Heart right ventricle (tissue), 16 donors: ENCODE data around the gene CAD. TPM values are rescaled to one million over a fixed set of nuclear protein-coding genes. Genes with fewer than 3 reads are reported as not detected.
A peak's percentile ranks its signal among the peaks of the same experiment; 100 is the strongest.

ENCODE experiments used
- ATAC-seq, 8 donors: fragments of 200-7000 bp; cut with Tn5 transposase; one replicate each; pipeline ENCODE4 v1.9.1; 2020; ENCODE audit warnings: mild to moderate bottlenecking in 8 of 8, moderate library complexity in 8 of 8, moderate number of reproducible peaks in 1 of 8
- DNase-seq, 2 donors: peaks; one replicate each; pipeline ENCODE4 v3.0.0-alpha.2; 2020
- H3K27ac ChIP-seq, 10 donors: fragments of 200-600 bp; sonication (generic) in 2 of 10; one replicate each; pipeline versions ENCODE4 v1.5.0 to v1.8.0; 2020 to 2022; ENCODE audit warnings: mild to moderate bottlenecking in 3 of 10
- H3K27me3 ChIP-seq, 7 donors: fragments of 200-600 bp; one replicate each; pipeline ENCODE4 v1.8.0; 2021 to 2022; ENCODE audit warnings: mild to moderate bottlenecking in 2 of 7
- H3K36me3 ChIP-seq, 9 donors: fragments of 200-600 bp; sonication (generic) in 1 of 9; one replicate each; pipeline versions ENCODE4 v1.5.0 to v1.8.0; 2020 to 2022; ENCODE audit warnings: mild to moderate bottlenecking in 2 of 9
- H3K4me1 ChIP-seq, 9 donors: fragments of 200-600 bp; sonication (generic) in 1 of 9; one replicate each; pipeline versions ENCODE4 v1.5.0 to v1.8.0; 2020 to 2022; ENCODE audit warnings: mild to moderate bottlenecking in 4 of 9
- H3K4me3 ChIP-seq, 10 donors: fragments of 200-600 bp; sonication (generic) in 2 of 10; one replicate each; pipeline versions ENCODE4 v1.5.0 to v1.8.0; 2020 to 2022; ENCODE audit warnings: mild to moderate bottlenecking in 7 of 10, moderate library complexity in 2 of 10
- H3K9me3 ChIP-seq, 11 donors: fragments of 200-600 bp in 10 of 11; sonication (generic) in 2 of 11; one replicate each; pipeline versions ENCODE4 v1.5.0 to v1.8.0; 2013 to 2022; ENCODE audit warnings: mild to moderate bottlenecking in 2 of 11, control low read depth in 1 of 11, moderate library complexity in 1 of 11
- WGBS, 2 donors: extraction: QIAGEN DNeasy Blood & Tissue Kit; methylation state at CpG; one replicate each; pipeline ENCODE4 v1.1.7; 2013; ENCODE audit warnings: inconsistent platforms in 1 of 2; 5-methylcytosine and 5-hydroxymethylcytosine counted together
- intact Hi-C, 10 donors: fragments of 100-400 bp; cut with DNase I; formaldehyde crosslinking; loops; one replicate each; pipeline versions ENCODE4 v1.11.1 to v1.14.2; 2022
- polyA plus RNA-seq, 2 donors: library from polyadenylated mRNA; stranded (reverse); fragments of 200-250 nt; gene quantifications; one replicate each; pipeline ENCODE4 v1.2.3, GENCODE V29; 2013
- total RNA-seq, 10 donors: library from RNA; stranded (reverse); fragmentation: NEBNext Ultra II Directional in 3 of 10; extraction: Animal tissue kit (Norgen Biotek cat#: 25700) in 3 of 10; gene quantifications; one replicate each; pipeline versions ENCODE4 v1.2.1 to v1.2.4, GENCODE V29; 2021 to 2023
- TF ChIP-seq, protein P1 (sequence below), 9 donors: fragments of 200-600 bp; sonication (generic) in 2 of 9; IDR thresholded peaks; one replicate each; pipeline versions ENCODE4 v1.5.0 to v1.8.0; 2021 to 2022; ENCODE audit warnings: antibody characterized with exemption in 9 of 9, mild to moderate bottlenecking in 5 of 9, moderate library complexity in 1 of 9
- donor health status: Arrhythmogenic right ventricular cardiomyopathy.
- donor health status: ischemic (EF 13 %, LVEDD 7.1; RV severe dilation, severe dysfunction).
- donor health status: healthy with polysubstance abuse.
- donor health status: DM: no; HTN: yes; CAD: no.
- donor health status: DM: no; HTN: no; CAD: no.
- donor health status: ischemic (EF 25% LVEDD 6.9; RV normal size, moderate dysfunction).
- donor health status: ischemic (EF 25% LVEDD 5.7; RV mildly dilated, moderate dysfunction).
- donor health status: healthy.
- donor health status: DM: yes; HTN: yes; CAD: no.
- donor health status: Ischemic cardiomyopathy.
- donor health status: ischemic (EF 35%, LVEDD 5.7; RV mildly dilated, moderate dysfunction).
- donor health status: nonischemic (EF 11% LVEDD 7.7; RV severe dilation, severe dysfunction).
- donor health status: DM: yes; HTN: yes; CAD: no.
- donor health status: PGD.
- donor health status: ischemic (EF 29% LVEDD 5.4; RV normal size, mild dysfunction).
- donor health status: nonischemic (EF 23%, LVEDD 6.1; RV moderate dilation, normal function).

Gene CAD
- total and polyA plus RNA-seq, 12 donors = 6.1 to 10.6 (median 7.6) TPM

DNA sequence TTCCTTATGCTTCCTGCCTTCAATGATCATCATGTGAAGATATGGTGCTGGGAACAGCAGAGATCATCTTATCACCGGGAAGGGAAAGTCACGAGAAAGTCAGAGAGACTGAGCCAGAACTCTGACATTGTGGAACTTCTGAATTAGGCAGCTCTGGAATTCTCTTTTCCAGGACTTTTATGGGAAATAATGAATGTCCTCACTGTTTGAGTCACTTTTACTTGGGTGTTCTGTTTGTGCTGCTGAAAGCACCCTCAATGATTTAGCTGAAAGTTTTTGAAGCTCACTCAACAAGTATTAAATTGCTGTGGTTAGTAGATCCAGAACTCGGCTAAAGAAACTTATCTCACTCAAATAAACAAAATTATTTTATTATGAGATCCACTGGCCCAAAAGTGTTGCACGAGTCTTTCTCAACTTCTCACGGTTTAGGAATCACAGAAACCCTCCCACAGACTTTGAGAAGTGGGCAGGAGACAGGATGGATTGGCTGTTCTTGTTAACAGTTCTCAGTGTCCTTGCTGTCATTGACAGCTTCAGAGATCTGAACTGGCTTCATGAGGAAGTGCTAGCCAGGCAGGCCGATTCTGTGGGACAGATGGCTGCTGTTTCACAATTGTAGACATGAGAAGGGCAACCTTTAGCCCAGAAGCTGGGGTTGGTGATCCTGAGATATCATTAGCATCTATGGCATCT lies 31.7 kb upstream of the CAD start:
- DNase-seq = no peak

GRCh38 chr2:27186613-27187345 lies 30.4 kb upstream of the CAD start:
- DNase-seq (no peak), ATAC-seq (no peak)
- Histone ChIP-seq H3K27me3 (peaks cover 0 to 4% (median 0%) of the 10 kb centered on the region in 7 donors), H3K4me3 (no peak overlapping the region), H3K27ac (no peak overlapping the region), H3K9me3 (no peaks in the 10 kb centered on the region), H3K4me1 (peaks cover 0 to 26% (median 9%) of the 10 kb centered on the region in 9 donors), H3K36me3 (no peaks in the 10 kb centered on the region)
- intact Hi-C loops = loop anchor here in 1 of 10 donors (5.0 kb wide), 1 partner anchor 89 kb away; no protein-coding TSS in a partner anchor
- TF ChIP-seq, protein P1, sequence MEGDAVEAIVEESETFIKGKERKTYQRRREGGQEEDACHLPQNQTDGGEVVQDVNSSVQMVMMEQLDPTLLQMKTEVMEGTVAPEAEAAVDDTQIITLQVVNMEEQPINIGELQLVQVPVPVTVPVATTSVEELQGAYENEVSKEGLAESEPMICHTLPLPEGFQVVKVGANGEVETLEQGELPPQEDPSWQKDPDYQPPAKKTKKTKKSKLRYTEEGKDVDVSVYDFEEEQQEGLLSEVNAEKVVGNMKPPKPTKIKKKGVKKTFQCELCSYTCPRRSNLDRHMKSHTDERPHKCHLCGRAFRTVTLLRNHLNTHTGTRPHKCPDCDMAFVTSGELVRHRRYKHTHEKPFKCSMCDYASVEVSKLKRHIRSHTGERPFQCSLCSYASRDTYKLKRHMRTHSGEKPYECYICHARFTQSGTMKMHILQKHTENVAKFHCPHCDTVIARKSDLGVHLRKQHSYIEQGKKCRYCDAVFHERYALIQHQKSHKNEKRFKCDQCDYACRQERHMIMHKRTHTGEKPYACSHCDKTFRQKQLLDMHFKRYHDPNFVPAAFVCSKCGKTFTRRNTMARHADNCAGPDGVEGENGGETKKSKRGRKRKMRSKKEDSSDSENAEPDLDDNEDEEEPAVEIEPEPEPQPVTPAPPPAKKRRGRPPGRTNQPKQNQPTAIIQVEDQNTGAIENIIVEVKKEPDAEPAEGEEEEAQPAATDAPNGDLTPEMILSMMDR (IDR thresholded peaks at IDR 0.05) = no peak
- 71 to 77% methylated on average over 6 of the region's 6 CpGs for WGBS, 2 donors

More for the DNA sequence above, 31.7 kb upstream of the CAD start:
- peaks cover 0 to 5% (median 0%) of the 10 kb centered on the region in 7 donors for H3K27me3 ChIP-seq
- WGBS, 2 donors = 16% methylated on average over 6 of the region's 6 CpGs
- intact Hi-C loops = loop anchor here in 1 of 10 donors (5.0 kb wide), 1 partner anchor 88 kb away; no protein-coding TSS in a partner anchor
- no peaks in the 10 kb centered on the region for H3K36me3 ChIP-seq
- H3K4me3 ChIP-seq = no peak overlapping the region
- TF ChIP-seq, protein P1 (IDR thresholded peaks at IDR 0.05) = no peak
- peaks cover 0 to 26% (median 9%) of the 10 kb centered on the region in 9 donors for H3K4me1 ChIP-seq
- H3K27ac ChIP-seq = peak overlapping the region in 8 of 10 donors; percentile 11 to 68 (median 45)
- H3K9me3 ChIP-seq = no peaks in the 10 kb centered on the region
- ATAC-seq = peak in 7 of 8 donors; percentile 12 to 87 (median 64)

DNA sequence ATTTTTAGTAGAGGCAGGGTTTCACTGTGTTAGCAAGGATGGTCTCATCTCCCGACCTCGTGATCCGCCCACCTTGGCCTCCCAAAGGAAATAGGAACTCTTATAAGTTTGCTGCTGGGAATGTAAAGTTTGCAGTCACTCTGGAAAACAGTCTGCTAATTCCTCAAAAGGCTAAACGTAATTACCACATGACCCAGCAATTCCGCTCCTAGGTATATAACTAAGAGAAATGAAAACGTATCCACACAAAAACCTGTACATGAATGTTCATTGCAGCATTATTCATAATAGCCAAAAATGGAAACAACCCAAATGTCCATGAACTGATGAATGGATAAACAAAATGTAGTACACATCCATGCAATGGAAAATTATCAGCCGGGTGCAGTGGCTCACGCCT lies 27.2 kb upstream of the CAD start:
- Histone ChIP-seq H3K9me3 (no peaks in the 10 kb centered on the region), H3K27me3 (peaks cover 0 to 4% (median 0%) of the 10 kb centered on the region in 7 donors), H3K36me3 (no peaks in the 10 kb centered on the region), H3K27ac (no peak overlapping the region), H3K4me3 (no peak overlapping the region), H3K4me1 (peaks cover 0 to 15% (median 8%) of the 10 kb centered on the region in 9 donors)
- 87 to 90% methylated on average over 8 of the region's 8 CpGs for WGBS, 2 donors
- ATAC-seq = no peak
- intact Hi-C loops = loop anchor here in 9 of 10 donors (2.0 to 10.0 kb wide), 4 partner anchors 91 to 235 kb away; no protein-coding TSS in a partner anchor
- TF ChIP-seq, protein P1 (IDR thresholded peaks at IDR 0.05) = no peak
- no peak for DNase-seq

DNA sequence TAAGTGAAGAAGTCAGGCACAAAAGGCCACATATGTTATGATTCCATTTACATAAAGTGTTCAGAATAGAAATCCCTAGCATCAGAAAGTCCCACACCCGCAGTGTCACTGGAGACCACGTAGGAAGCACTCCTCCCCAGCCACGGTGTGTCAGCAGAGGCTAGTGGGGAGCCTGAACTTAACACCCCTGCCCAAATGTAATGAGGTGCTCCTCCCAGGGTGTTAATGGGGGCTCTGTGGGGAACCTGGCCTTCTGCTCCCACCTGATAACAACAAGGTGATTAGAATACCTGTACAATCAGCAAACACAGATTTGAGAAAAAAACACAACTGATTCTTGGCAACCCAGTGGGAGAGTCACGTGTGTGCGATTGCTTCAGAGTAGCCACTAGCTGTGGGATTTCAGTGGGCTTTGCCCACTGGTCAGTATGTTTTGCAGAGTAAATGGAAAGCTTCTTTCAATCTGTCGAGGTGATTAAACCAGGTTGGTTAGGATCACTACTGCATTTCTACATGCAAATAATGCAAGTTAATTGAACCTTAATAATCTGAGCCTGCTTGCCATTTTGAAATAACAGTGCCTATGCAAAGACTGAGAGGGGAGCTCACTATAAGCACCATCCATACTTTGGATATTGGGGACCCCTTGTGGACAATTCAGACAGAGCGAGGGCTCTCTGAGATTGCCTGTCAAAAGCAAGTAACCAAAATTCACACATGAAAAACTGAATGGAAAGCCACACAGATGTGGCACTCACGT lies 25.9 kb upstream of the CAD start:
- ATAC-seq = peak; percentile 46 to 82 (median 70)
- Histone ChIP-seq H3K36me3 (no peaks in the 10 kb centered on the region), H3K27ac (no peak overlapping the region), H3K4me1 (peaks cover 0 to 2% (median 0%) of the 10 kb centered on the region in 9 donors), H3K27me3 (peaks cover 0 to 4% (median 0%) of the 10 kb centered on the region in 7 donors), H3K4me3 (no peak overlapping the region), H3K9me3 (no peaks in the 10 kb centered on the region)
- WGBS, 2 donors = 33 to 38% methylated on average over 8 of the region's 8 CpGs
- peak in 1 of 2 donors; percentile 44 for DNase-seq
- TF ChIP-seq, protein P1 (IDR thresholded peaks at IDR 0.05) = peak; percentile 30 to 71 (median 60)
- intact Hi-C loops = loop anchor here in 8 of 10 donors (2.0 to 10.0 kb wide), 4 partner anchors 92 to 236 kb away; no protein-coding TSS in a partner anchor
